ENCODE data around the gene PRDX5. TPM values are rescaled to one million over a fixed set of nuclear protein-coding genes. Genes with fewer than 3 reads are reported as not detected.

Gene PRDX5
- total RNA-seq, 2 donors from 2014 or later, result 91.1 to 136 TPM

DNA sequence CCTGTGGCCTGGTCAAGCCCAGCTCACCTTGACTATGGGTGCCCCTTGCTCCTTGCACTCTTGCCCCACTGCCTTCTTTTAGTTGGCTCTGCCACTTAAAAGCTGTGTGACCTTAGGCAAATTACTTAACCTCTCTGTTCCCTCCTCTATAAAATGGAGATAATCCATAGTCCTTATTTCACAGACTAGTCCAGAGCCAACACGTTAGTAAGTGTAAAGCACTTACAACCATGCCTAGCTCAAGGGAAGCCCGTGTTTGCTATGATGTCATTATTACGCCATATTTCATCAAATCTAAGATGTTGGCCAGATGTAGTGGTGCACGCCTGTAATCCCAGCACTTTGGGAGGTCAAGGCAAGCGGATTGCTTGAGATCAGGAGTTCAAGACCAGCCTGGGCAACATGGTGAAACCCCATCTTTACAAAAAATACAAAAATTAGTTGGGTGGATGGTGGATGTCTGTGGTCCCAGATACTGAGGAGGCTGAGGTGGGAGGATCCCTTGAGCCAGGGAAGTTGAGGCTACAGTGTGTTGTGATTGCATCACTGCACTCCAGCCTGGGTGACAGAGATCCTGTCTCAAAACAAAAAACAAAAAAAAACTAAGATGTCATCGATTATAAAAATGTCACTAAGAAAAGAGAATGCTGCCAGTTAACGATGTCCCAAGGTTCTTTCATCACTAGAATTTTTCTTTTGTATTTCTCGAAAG, 19.8 kb downstream of the PRDX5 start:
- Histone ChIP-seq H3K27me3 (replicated peaks; ENCODE audit: insufficient read depth) (no peaks in the 10 kb centered on the region), H3K27ac (no peak overlapping the region), H3K4me1 (ENCODE audit: control insufficient read depth in 1 of 2, low read depth in 2 of 2) (peaks cover 3 to 12% of the 10 kb centered on the region in 2 donors), H3K9me3 (no peaks in the 10 kb centered on the region), H3K4me3 (no peak overlapping the region), H3K36me3 (no peaks in the 10 kb centered on the region)
- ATAC-seq (ENCODE audit: insufficient number of reproducible peaks, low FRiP score, low read depth) (no peak), DNase-seq (ENCODE audit: low spot score) (no peak)
- TF ChIP-seq, protein P1, sequence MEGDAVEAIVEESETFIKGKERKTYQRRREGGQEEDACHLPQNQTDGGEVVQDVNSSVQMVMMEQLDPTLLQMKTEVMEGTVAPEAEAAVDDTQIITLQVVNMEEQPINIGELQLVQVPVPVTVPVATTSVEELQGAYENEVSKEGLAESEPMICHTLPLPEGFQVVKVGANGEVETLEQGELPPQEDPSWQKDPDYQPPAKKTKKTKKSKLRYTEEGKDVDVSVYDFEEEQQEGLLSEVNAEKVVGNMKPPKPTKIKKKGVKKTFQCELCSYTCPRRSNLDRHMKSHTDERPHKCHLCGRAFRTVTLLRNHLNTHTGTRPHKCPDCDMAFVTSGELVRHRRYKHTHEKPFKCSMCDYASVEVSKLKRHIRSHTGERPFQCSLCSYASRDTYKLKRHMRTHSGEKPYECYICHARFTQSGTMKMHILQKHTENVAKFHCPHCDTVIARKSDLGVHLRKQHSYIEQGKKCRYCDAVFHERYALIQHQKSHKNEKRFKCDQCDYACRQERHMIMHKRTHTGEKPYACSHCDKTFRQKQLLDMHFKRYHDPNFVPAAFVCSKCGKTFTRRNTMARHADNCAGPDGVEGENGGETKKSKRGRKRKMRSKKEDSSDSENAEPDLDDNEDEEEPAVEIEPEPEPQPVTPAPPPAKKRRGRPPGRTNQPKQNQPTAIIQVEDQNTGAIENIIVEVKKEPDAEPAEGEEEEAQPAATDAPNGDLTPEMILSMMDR (IDR thresholded peaks at IDR 0.05), result no peak

DNA sequence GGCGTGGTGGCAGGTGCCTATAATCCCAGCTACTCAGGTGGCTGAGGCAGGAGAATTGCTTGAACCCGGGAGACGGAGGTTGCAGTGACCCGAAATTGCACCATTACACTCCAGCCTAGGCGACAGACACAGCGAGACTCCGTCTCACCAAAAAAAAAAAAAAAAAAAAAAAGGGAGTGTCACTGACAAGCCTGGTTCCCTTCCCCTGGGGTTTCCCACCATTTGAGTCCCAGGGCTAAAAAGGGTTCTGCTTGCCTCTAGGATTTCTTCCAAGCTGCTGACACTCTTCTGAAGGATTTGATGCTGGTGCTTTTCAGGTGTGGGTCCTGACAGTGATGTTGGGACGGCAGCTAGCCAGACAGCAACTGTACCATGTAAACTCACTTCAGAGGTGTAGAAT, 20.8 kb downstream of the PRDX5 start:
- H3K27ac ChIP-seq, result no peak overlapping the region
- no peak for DNase-seq (ENCODE audit: low spot score)

DNA sequence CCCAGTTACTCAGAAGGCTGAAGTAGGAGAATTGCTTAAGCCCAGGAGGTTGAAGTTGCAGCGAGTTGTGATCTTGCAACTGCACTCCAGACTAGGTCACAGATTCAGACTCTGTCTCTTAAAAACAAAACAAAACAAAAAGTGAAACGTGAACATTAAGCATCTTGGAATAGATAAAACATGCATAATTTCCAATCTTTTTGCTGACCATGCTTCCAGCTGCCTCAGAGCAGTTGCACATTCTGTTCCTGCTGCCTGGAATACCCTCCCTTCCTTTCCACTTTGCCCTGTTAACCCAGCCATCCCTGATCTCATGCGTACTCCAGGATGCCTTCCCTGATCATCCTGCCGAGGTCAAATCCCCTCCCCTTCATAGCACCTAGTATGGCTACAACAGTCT, 21.4 kb downstream of the PRDX5 start:
- H3K9me3 ChIP-seq, result no peaks in the 10 kb centered on the region
- no peak for DNase-seq (ENCODE audit: low spot score)
- no peak overlapping the region for H3K27ac ChIP-seq

More for the DNA sequence above, 20.8 kb downstream of the PRDX5 start:
- TF ChIP-seq, protein P1 (IDR thresholded peaks at IDR 0.05), result no peak
- no peak for ATAC-seq (ENCODE audit: insufficient number of reproducible peaks, low FRiP score, low read depth)
- no peaks in the 10 kb centered on the region for H3K36me3 ChIP-seq
- H3K4me1 ChIP-seq (ENCODE audit: control insufficient read depth in 1 of 2, low read depth in 2 of 2), result peaks cover 3 to 12% of the 10 kb centered on the region in 2 donors
- no peaks in the 10 kb centered on the region for H3K27me3 ChIP-seq (replicated peaks; ENCODE audit: insufficient read depth)
- no peaks in the 10 kb centered on the region for H3K9me3 ChIP-seq
- H3K4me3 ChIP-seq, result no peak overlapping the region

DNA sequence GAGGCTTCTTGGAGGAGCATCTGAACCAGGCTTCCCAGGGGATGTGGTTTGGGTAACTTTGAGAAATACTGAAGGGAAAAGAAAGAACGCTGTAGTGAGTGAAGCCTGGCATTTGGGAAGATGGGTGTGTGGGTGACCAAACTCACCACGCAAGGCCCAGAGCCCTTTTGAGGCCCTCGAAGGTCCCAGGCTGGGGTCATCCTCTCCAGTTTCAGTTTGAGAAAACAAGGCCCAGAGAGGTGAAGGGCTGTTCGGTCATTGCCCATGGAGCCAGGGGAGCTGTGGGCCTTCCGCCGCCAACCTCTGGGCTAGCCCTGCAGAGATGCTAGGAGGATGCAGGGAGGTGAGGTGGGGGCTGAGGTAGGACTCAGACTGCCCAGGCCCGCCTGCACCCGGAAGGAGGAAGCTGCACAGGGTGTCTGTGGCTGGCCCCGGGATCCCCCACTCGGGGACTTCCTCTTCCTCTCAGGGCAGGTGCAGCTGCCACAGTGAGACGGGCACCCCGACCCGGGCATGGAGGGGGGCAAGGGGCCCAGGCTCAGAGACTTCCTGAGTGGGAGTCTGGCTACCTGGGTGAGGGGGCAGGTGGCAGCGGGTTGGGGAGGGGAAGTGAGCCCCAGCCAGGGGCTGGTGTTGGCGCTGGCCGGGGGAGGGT, 22.0 kb downstream of the PRDX5 start, which contains the start of gene CCDC88B:
CCDC88B (plus strand) TSS at position 451 of the 655 bp plus-strand sequence; CDS start at position 514, 63 bp downstream.
- peaks cover 3 to 12% of the 10 kb centered on the region in 2 donors for H3K4me1 ChIP-seq (ENCODE audit: control insufficient read depth in 1 of 2, low read depth in 2 of 2)
- DNase-seq (ENCODE audit: low spot score) (no peak), ATAC-seq (ENCODE audit: insufficient number of reproducible peaks, low FRiP score, low read depth) (no peak)
- TF ChIP-seq, protein P1 (IDR thresholded peaks at IDR 0.05), result no peak
- peak within 1 kb of the TSS; percentile 55 for H3K4me3 ChIP-seq
- no peaks in the 10 kb centered on the region for H3K9me3 ChIP-seq
- no peaks in the 10 kb centered on the region for H3K36me3 ChIP-seq
- H3K27me3 ChIP-seq (replicated peaks; ENCODE audit: insufficient read depth), result no peaks in the 10 kb centered on the region
- no peak within 1 kb of the TSS for H3K27ac ChIP-seq

More for the DNA sequence above, 21.4 kb downstream of the PRDX5 start:
- ATAC-seq (ENCODE audit: insufficient number of reproducible peaks, low FRiP score, low read depth), result no peak
- H3K4me3 ChIP-seq, result no peak overlapping the region
- peaks cover 3 to 12% of the 10 kb centered on the region in 2 donors for H3K4me1 ChIP-seq (ENCODE audit: control insufficient read depth in 1 of 2, low read depth in 2 of 2)
- H3K36me3 ChIP-seq, result no peaks in the 10 kb centered on the region
- TF ChIP-seq, protein P1 (IDR thresholded peaks at IDR 0.05), result no peak
- H3K27me3 ChIP-seq (replicated peaks; ENCODE audit: insufficient read depth), result no peaks in the 10 kb centered on the region

DNA sequence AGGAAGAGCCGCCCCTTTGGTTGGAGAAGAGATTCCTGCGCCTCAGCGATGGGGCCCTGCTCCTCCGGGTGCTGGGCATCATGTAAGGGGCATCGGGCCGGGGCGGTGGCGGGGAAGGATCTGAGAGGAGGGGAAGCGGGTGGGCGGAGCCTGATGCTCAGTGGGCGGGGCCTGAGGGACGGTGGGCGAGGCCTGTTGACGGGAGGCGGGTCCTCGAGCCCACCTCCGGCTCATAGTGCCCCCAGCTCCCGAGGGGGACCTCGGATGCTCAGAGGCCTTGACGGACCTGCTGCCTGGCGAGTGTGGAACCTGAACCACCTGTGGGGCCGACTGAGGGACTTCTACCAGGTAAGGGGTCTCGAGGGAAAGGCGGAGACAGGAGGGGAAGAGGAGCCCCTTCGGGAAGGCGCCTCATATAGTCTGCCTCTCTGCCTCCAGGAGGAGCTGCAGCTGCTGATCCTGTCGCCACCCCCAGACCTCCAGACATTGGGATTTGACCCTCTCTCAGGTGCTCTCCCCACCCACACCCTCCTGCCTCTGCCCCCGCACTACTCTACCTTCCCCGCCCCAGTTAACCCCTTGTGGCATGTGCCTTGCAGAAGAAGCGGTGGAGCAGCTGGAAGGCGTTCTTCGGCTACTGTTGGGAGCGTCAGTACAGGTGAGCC, 22.9 kb downstream of the PRDX5 start:
- ATAC-seq (ENCODE audit: insufficient number of reproducible peaks, low FRiP score, low read depth), result no peak
- Histone ChIP-seq H3K27ac (no peak overlapping the region), H3K4me3 (peak overlapping the region; percentile 55)

More for the DNA sequence above, 22.9 kb downstream of the PRDX5 start:
- H3K4me1 ChIP-seq (ENCODE audit: control insufficient read depth in 1 of 2, low read depth in 2 of 2), result peaks cover 3 to 12% of the 10 kb centered on the region in 2 donors
- H3K27me3 ChIP-seq (replicated peaks; ENCODE audit: insufficient read depth), result no peaks in the 10 kb centered on the region
- H3K9me3 ChIP-seq, result no peaks in the 10 kb centered on the region
- no peaks in the 10 kb centered on the region for H3K36me3 ChIP-seq
- DNase-seq (ENCODE audit: low spot score), result no peak
- TF ChIP-seq, protein P1 (IDR thresholded peaks at IDR 0.05), result no peak

Measured in thoracic aorta (tissue), 2 donors.